Suprapubic skin (tissue), 4 donors: ENCODE results near the gene SLC2A10. TPM values are rescaled to one million over a fixed set of nuclear protein-coding genes. Genes with fewer than 3 reads are reported as not detected.

Source experiments
- DNase-seq, 2 donors: peaks; one replicate each; pipeline ENCODE4 v3.0.0-alpha.2; 2019; ENCODE audit warnings: low spot score in 2 of 2
- H3K27ac ChIP-seq: fragments of 200-600 bp; sonication (generic); one replicate; pipeline ENCODE4 v1.5.1; 2019
- H3K27me3 ChIP-seq: fragments of 200-600 bp; sonication (generic); one replicate; pipeline ENCODE4 v1.5.1; 2019
- H3K36me3 ChIP-seq: fragments of 200-600 bp; sonication (generic); one replicate; pipeline ENCODE4 v1.5.1; 2019
- H3K4me1 ChIP-seq: fragments of 200-600 bp; sonication (generic); one replicate; pipeline ENCODE4 v1.5.1; 2019
- H3K4me3 ChIP-seq: fragments of 200-600 bp; sonication (generic); one replicate; pipeline ENCODE4 v1.5.1; 2019; ENCODE audit warnings: mild to moderate bottlenecking
- H3K9me3 ChIP-seq: fragments of 200-600 bp; sonication (generic); one replicate; pipeline ENCODE4 v1.5.1; 2019
- EP300 ChIP-seq: sonication (generic); formaldehyde crosslinking; IDR thresholded peaks from one replicate; pipeline ENCODE4 v1.6.1; 2017; ENCODE audit warnings: antibody characterized with exemption
- POLR2A ChIP-seq, 2 donors: fragments of 450-650 bp; IDR thresholded peaks; one replicate each; pipeline ENCODE4 v1.6.1; 2017; ENCODE audit warnings: antibody characterized with exemption in 2 of 2, mild to moderate bottlenecking in 2 of 2, moderate library complexity in 2 of 2
- POLR2AphosphoS5 ChIP-seq, 3 donors: sonication (generic); formaldehyde crosslinking; IDR thresholded peaks; one replicate each; pipeline ENCODE4 v1.6.1; 2017; ENCODE audit warnings: antibody characterized with exemption in 3 of 3
- WGBS: methylation state at CpG from one replicate; pipeline ENCODE4 v1.1.5; 2018; 5-methylcytosine and 5-hydroxymethylcytosine counted together
- total RNA-seq, 4 donors: library from RNA; depleted of rRNA; stranded (reverse); fragments of >200 nt; gene quantifications; one replicate each; pipeline ENCODE4 v1.1.0, GENCODE V29; 2016
- TF ChIP-seq, protein P1 (sequence below), 2 donors: fragments of 200-600 bp in 1 of 2; fragments of 450-650 bp in 1 of 2; sonication (generic) in 1 of 2; IDR thresholded peaks; one replicate each; pipeline ENCODE4 v1.5.1; 2016 to 2019; ENCODE audit warnings: antibody characterized with exemption in 2 of 2, mild to moderate bottlenecking in 1 of 2, moderate library complexity in 1 of 2

SLC2A10 gene
- 1 to 10 TPM; 2.6 to 8.1 (median 5.5) TPM for total RNA-seq

DNA sequence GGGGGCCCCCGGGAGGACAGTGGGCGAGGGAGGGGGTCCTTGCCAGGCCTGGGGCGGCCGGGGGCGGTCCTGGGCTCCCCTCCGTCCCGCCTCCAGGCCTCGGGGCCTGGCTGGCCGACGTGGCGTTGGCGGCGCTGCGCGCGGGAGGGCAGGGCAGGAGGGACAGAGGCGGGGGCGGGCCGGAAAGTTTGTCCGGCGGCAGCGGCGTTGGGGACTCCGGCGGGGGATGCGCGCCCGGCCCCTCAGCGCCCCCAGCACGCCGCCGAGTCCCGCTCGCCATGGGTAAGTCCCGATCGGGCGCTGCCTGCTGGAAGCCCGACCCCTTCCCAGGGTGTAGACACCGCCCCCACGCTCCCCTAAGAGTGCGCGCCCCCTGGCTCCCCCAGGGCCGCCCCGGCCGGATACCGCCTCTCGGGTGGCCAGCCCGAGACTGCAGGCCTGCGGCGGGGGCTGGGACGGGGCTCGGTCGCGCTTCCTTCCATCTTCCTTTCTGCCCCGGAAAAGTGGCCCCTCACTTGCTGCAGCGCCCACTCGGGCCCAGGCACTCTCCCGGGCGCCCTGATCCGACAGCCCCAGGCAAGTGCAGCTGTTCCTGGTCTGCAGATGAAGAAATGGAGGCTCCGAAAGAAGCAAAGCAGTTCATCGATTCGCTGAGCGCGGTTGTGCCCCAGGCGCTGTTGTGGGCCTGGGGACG is at the start of gene SLC2A10:
TSS of gene SLC2A10 (plus strand) at position 191 of the 694 bp plus-strand sequence. CDS start at position 279, 88 bp downstream.
- Histone ChIP-seq H3K36me3 (no peaks in the 10 kb centered on the region), H3K27me3 (peaks cover 13% of the 10 kb centered on the region), H3K27ac (peak within 1 kb of the TSS; percentile 82), H3K9me3 (no peaks in the 10 kb centered on the region), H3K4me1 (peaks cover 41% of the 10 kb centered on the region), H3K4me3 (peak within 1 kb of the TSS; percentile 66)
- 2% methylated on average over 10 of the region's 67 CpGs for WGBS
- peak; percentile 80 to 86 for DNase-seq
- TF ChIP-seq POLR2AphosphoS5 (IDR thresholded peaks at IDR 0.05) (no peak), EP300 (no peak), POLR2A (IDR thresholded peaks at IDR 0.05) (no peak)
- TF ChIP-seq, protein P1, sequence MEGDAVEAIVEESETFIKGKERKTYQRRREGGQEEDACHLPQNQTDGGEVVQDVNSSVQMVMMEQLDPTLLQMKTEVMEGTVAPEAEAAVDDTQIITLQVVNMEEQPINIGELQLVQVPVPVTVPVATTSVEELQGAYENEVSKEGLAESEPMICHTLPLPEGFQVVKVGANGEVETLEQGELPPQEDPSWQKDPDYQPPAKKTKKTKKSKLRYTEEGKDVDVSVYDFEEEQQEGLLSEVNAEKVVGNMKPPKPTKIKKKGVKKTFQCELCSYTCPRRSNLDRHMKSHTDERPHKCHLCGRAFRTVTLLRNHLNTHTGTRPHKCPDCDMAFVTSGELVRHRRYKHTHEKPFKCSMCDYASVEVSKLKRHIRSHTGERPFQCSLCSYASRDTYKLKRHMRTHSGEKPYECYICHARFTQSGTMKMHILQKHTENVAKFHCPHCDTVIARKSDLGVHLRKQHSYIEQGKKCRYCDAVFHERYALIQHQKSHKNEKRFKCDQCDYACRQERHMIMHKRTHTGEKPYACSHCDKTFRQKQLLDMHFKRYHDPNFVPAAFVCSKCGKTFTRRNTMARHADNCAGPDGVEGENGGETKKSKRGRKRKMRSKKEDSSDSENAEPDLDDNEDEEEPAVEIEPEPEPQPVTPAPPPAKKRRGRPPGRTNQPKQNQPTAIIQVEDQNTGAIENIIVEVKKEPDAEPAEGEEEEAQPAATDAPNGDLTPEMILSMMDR (IDR thresholded peaks at IDR 0.05), result no peak

DNA sequence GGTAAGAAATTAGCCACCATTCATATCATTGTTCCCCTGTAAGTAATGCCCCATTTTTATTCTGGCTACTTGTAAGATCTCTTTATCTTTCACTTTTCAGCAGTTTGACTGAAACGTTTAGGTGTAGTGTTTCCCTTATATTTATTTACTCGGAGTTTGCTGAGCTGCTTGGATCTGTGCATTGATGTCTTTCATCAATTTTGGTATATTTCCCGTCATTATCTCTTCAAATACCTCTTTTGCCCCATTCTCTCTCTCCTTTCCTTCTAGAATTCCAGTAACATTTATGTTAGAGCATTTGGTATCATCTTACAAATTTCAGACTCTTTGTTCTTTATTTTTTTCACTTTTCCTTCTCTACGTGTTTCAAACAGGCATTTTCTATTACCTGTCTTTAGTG is 49.0 kb upstream of the SLC2A10 start:
- WGBS, result 91% methylated on average over 4 of the region's 4 CpGs
- TF ChIP-seq EP300 (no peak), POLR2AphosphoS5 (IDR thresholded peaks at IDR 0.05) (no peak), POLR2A (IDR thresholded peaks at IDR 0.05) (no peak)
- TF ChIP-seq, protein P1 (IDR thresholded peaks at IDR 0.05), result no peak

GRCh38 chr20:46661659-46662058 is 47.8 kb upstream of the SLC2A10 start:
- Histone ChIP-seq H3K27me3 (no peaks in the 10 kb centered on the region), H3K4me3 (no peak overlapping the region), H3K36me3 (no peaks in the 10 kb centered on the region), H3K27ac (no peak overlapping the region), H3K9me3 (no peaks in the 10 kb centered on the region), H3K4me1 (no peaks in the 10 kb centered on the region)
- DNase-seq, result no peak
- WGBS, result 100% methylated on average over 1 of the region's 1 CpG
- TF ChIP-seq, protein P1 (IDR thresholded peaks at IDR 0.05), result no peak
- TF ChIP-seq POLR2AphosphoS5 (IDR thresholded peaks at IDR 0.05), result no peak
- no peak for TF ChIP-seq EP300
- TF ChIP-seq POLR2A (IDR thresholded peaks at IDR 0.05), result no peak

More for the DNA sequence above, 49.0 kb upstream of the SLC2A10 start:
- no peaks in the 10 kb centered on the region for H3K36me3 ChIP-seq
- no peaks in the 10 kb centered on the region for H3K27me3 ChIP-seq
- no peak overlapping the region for H3K27ac ChIP-seq
- H3K9me3 ChIP-seq, result no peaks in the 10 kb centered on the region
- no peak for DNase-seq
- no peaks in the 10 kb centered on the region for H3K4me1 ChIP-seq
- H3K4me3 ChIP-seq, result no peak overlapping the region

- Histone ChIP-seq H3K9me3 (no peaks in the 10 kb centered on the region), H3K27me3 (no peaks in the 10 kb centered on the region), H3K4me3 (no peak overlapping the region), H3K4me1 (no peaks in the 10 kb centered on the region), H3K36me3 (no peaks in the 10 kb centered on the region), H3K27ac (no peak overlapping the region)
- WGBS, result 91% methylated on average over 3 of the region's 3 CpGs
- TF ChIP-seq EP300, result no peak
- no peak for TF ChIP-seq POLR2AphosphoS5 (IDR thresholded peaks at IDR 0.05)
- TF ChIP-seq, protein P1 (IDR thresholded peaks at IDR 0.05), result no peak
- no peak for TF ChIP-seq POLR2A (IDR thresholded peaks at IDR 0.05)
- no peak for DNase-seq
These were observed 45.9 kb upstream of the SLC2A10 start for GRCh38 chr20:46663531-46663930.

DNA sequence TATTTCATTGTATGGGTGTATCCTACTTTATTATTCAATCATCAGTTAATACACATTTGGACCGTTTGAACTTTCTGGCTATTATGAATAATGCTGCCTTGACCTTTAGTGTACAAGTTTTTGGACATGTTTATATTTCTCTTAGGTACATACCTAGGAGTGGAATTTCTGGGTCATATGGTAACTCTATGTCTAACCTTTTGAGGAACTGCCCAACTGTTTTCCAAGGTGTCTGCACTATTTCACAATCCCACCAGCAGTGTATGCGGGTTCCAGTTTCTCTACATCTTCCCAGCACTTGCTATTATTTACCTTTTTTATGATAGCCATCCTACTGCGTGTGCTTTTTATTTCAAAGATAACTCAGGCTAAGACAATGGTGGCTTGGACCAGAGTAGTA is 43.8 kb upstream of the SLC2A10 start:
- Histone ChIP-seq H3K27ac (no peak overlapping the region), H3K27me3 (no peaks in the 10 kb centered on the region), H3K9me3 (peaks cover 4% of the 10 kb centered on the region), H3K36me3 (no peaks in the 10 kb centered on the region), H3K4me1 (no peaks in the 10 kb centered on the region), H3K4me3 (no peak overlapping the region)
- 96% methylated on average over 3 of the region's 3 CpGs for WGBS
- TF ChIP-seq POLR2A (IDR thresholded peaks at IDR 0.05) (no peak), POLR2AphosphoS5 (IDR thresholded peaks at IDR 0.05) (no peak), EP300 (no peak)
- TF ChIP-seq, protein P1 (IDR thresholded peaks at IDR 0.05), result no peak
- no peak for DNase-seq
